Measurements from ENCODE around the gene CTBP2.

DNA sequence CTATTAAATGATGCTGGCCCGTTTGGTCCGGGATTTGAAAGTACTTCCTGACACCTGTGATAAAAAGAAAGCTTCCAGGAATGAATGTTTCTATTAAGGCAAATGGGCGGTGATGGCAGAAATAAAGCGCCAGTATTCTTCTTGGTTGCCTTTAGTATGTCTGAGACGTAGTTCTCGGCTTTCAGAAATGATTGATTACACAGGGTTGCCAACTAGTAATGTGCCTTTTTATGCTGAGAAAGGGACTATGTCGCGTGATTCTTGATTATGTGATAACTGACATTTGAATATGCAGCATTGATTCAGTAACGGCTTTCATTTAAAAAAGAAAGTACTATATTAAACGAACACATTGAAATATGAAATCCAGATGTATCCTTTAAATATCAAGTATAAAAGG lies 204.5 kb downstream of the CTBP2 start:
- TF ChIP-seq POLR2A (IDR thresholded peaks at IDR 0.05) = no peak
- no peak for TF ChIP-seq CTCF (IDR thresholded peaks at IDR 0.05)
